Panc1 (cell line): ENCODE results near the gene SND1.

ENCODE experiments used
- POLR2AphosphoS5 ChIP-seq: IDR thresholded peaks from 2 replicates; pipeline ENCODE4 v1.6.1; 2012; ENCODE audit warnings: mild to moderate bottlenecking, low read depth, low read length, moderate library complexity
- REST ChIP-seq, 2 experiments: IDR thresholded peaks; 2 replicates each; pipeline ENCODE4 v1.6.1; 2011 to 2012; ENCODE audit warnings: low read depth in 2 of 2, control low read depth in 1 of 2, low read length in 1 of 2, mild to moderate bottlenecking in 1 of 2, moderate library complexity in 1 of 2; ENCODE audit not compliant: insufficient read depth in 1 of 2
- SIN3A ChIP-seq: IDR thresholded peaks from 2 replicates; pipeline ENCODE4 v1.6.1; 2012; ENCODE audit warnings: low read depth, mild to moderate bottlenecking, low read length, moderate library complexity, borderline replicate concordance; ENCODE audit not compliant: insufficient read depth
- TF ChIP-seq, protein P1 (sequence below): fragments of 450-650 bp; IDR thresholded peaks from 2 replicates; pipeline ENCODE4 v1.5.1; 2017; ENCODE audit warnings: mild to moderate bottlenecking

DNA sequence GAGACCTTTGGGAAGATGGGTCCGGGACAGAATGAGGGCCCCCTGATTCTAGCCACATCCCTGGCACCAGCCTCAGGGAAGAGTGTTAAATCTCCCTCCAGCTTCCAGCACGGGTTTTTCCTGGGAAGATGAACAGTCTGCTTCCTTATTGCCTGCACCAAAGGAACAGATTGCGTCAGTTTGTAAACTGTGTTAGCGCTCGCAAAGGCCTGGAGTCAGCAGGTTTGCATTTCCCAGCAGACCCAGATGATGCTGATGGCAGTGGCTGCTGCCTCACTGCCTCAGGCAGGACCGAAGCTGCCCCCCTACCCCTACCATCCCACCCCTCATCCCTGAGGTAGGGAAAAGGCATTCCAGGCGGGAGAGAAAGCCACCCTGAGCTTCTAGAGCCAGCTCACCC lies 413.9 kb downstream of the SND1 start:
- TF ChIP-seq, protein P1, sequence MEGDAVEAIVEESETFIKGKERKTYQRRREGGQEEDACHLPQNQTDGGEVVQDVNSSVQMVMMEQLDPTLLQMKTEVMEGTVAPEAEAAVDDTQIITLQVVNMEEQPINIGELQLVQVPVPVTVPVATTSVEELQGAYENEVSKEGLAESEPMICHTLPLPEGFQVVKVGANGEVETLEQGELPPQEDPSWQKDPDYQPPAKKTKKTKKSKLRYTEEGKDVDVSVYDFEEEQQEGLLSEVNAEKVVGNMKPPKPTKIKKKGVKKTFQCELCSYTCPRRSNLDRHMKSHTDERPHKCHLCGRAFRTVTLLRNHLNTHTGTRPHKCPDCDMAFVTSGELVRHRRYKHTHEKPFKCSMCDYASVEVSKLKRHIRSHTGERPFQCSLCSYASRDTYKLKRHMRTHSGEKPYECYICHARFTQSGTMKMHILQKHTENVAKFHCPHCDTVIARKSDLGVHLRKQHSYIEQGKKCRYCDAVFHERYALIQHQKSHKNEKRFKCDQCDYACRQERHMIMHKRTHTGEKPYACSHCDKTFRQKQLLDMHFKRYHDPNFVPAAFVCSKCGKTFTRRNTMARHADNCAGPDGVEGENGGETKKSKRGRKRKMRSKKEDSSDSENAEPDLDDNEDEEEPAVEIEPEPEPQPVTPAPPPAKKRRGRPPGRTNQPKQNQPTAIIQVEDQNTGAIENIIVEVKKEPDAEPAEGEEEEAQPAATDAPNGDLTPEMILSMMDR, result no peak
- TF ChIP-seq REST (IDR thresholded peaks at IDR 0.05; ENCODE audit: insufficient read depth in 1 of 2, low read depth in 2 of 2, low read length in 1 of 2), result no peak
- no peak for TF ChIP-seq POLR2AphosphoS5
- no peak for TF ChIP-seq SIN3A
